ENCODE data around the gene GLYR1.

DNA sequence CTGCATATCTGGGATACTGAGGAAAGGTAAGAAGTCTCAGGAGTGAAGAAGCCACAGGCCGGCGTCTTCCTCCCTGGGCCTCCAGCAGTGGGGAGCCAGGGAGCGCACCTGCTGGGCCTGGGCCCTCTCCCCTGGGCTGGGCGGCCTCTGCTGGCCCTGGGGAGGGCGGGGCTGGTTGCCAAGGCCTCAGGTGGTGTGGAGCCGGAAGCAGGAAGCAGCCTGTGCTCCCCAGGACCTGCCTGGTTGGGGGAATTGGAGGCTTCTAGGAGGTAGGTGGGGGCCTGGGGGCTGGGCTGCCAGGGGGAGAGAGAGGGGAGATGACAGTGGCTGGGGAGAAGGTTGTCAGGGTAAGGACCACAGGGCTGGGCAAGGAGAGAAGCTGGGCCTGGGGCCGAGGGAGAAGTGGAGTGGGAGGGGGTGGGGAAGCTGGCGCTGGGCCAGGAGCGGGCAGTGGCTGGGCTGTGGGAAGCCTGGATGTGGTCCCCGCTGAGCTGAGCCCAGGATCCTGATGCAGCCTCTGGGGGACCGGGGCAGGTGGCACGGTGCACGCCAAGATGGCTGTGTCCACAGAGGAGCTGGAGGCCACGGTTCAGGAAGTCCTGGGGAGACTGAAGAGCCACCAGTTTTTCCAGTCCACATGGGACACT lies 51.8 kb downstream of the GLYR1 start, which contains the start of gene SMIM22:
- TF ChIP-seq CEBPB (tag; IDR thresholded peaks at IDR 0.05) (no peak), RNF2 (IDR thresholded peaks at IDR 0.05) (no peak)
- TF ChIP-seq, protein P1, sequence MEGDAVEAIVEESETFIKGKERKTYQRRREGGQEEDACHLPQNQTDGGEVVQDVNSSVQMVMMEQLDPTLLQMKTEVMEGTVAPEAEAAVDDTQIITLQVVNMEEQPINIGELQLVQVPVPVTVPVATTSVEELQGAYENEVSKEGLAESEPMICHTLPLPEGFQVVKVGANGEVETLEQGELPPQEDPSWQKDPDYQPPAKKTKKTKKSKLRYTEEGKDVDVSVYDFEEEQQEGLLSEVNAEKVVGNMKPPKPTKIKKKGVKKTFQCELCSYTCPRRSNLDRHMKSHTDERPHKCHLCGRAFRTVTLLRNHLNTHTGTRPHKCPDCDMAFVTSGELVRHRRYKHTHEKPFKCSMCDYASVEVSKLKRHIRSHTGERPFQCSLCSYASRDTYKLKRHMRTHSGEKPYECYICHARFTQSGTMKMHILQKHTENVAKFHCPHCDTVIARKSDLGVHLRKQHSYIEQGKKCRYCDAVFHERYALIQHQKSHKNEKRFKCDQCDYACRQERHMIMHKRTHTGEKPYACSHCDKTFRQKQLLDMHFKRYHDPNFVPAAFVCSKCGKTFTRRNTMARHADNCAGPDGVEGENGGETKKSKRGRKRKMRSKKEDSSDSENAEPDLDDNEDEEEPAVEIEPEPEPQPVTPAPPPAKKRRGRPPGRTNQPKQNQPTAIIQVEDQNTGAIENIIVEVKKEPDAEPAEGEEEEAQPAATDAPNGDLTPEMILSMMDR (IDR thresholded peaks at IDR 0.05 in 2 of 3, conservative IDR thresholded peaks at IDR 0.05 in 1 of 3; ENCODE audit: insufficient read depth in 2 of 3, low read depth in 1 of 3, low read length in 3 of 3) = no peak
- TF ChIP-seq, protein P2, sequence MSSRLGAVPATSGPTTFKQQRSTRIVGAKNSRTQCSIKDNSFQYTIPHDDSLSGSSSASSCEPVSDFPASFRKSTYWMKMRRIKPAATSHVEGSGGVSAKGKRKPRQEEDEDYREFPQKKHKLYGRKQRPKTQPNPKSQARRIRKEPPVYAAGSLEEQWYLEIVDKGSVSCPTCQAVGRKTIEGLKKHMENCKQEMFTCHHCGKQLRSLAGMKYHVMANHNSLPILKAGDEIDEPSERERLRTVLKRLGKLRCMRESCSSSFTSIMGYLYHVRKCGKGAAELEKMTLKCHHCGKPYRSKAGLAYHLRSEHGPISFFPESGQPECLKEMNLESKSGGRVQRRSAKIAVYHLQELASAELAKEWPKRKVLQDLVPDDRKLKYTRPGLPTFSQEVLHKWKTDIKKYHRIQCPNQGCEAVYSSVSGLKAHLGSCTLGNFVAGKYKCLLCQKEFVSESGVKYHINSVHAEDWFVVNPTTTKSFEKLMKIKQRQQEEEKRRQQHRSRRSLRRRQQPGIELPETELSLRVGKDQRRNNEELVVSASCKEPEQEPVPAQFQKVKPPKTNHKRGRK (tag; IDR thresholded peaks at IDR 0.05) = no peak

Measured in K562 (cell line).